ENCODE data around the gene GAS7. TPM values are rescaled to one million over a fixed set of nuclear protein-coding genes. Genes with fewer than 3 reads are reported as not detected.

The GAS7 gene
- total RNA-seq, 1 experiment from 2014 or later = 0.76 TPM

DNA sequence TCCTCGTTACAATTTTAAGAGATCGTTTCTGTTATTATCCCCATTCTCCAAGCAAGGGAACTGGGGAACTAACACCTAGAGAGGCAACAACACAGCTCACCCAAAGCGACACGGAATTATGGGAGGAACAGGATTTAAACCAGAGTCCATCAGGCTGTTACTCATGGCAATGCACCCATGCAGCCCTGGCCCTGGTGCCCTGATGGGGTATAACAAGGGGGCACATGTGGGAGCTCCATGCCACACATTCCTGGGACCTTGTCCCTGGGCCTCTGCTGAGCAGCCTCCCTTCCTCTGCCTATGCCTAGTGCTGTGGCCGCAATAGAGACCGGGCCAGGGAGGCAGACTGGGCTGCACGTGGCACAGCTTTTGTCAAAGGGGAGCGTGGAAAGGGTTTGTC is 280.1 kb downstream of the GAS7 start:
- DNase-seq (ENCODE audit: low read depth) = no peak

DNA sequence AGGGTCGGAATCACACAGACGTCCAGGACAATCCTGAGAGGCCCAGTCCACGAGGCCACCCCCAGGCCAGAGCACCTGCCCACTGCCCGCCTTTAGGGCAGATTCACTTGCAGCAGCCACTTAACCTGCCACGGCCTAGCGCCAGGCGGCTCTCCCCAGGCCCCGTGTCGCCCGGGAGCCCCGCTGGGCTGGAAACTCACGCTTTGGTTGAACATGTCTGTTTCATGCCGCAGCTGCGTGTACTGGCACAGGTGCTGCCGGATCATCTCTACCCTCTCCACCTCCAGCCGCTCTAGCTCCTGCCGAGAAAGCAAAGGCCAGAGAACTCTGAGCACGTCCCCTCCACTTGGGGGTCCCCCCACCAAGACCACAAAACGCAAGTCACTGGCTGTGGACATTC is 280.6 kb downstream of the GAS7 start:
- no peak for DNase-seq (ENCODE audit: low read depth)

DNA sequence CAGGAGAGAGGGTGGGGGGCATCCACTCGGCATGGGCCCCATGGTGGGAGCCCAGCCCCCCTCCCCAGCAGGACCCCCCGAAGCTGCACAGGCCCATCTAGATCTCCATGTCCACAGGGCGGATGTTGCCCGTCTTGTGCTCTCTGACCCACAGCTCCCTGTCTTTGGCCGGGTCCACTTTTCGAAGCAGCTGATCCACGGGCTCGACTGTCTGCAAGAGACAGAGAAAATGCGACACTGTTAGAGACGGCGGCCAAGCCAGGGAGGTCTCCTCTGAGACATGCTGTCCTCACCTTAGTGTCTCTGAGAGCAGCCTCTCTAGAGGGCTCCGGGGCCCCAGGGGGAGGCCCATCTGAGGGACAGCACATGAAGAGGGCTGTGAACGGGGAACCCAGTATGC is 281.3 kb downstream of the GAS7 start:
- no peak for DNase-seq (ENCODE audit: low read depth)

DNA sequence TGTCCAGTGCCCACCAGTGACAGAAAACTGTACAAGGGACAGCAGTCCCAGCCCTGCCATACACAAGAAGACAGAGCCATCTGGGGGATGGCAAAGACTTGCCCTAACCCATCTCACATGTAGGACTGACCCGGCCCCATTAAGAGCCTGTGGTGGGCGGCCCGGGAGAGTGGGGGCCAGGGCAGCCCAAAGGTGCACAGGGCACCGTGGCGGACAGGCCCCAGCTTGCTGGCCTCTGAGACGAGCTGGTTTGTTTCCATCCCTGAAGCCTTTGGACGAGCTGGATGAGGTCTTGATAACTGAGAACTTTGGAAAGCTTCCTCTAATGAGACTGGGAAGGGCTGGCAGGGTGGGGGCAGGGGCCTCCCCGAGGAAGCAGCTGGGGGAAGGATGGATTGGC is 282.3 kb downstream of the GAS7 start:
- no peak for DNase-seq (ENCODE audit: low read depth)

DNA sequence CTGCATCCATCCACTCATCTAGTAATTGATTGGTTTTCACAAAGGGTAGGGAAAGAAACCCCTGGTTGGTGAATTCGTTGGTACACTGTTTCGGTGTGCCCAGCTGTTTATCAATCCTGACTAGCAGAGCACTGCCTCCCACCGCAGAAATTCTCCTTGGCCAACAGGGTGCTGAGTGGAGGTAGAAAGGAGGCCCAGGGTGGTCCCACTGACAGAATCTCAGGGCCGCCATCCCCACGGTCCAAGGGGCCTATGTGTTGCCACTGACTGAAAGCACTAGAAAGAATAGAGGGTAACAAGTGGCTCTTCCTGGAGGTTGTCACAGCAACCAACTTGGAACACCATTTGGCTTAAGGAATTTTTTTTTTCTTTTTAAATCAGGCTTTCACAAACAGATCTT is 284.9 kb downstream of the GAS7 start:
- DNase-seq (ENCODE audit: low read depth) = no peak

DNA sequence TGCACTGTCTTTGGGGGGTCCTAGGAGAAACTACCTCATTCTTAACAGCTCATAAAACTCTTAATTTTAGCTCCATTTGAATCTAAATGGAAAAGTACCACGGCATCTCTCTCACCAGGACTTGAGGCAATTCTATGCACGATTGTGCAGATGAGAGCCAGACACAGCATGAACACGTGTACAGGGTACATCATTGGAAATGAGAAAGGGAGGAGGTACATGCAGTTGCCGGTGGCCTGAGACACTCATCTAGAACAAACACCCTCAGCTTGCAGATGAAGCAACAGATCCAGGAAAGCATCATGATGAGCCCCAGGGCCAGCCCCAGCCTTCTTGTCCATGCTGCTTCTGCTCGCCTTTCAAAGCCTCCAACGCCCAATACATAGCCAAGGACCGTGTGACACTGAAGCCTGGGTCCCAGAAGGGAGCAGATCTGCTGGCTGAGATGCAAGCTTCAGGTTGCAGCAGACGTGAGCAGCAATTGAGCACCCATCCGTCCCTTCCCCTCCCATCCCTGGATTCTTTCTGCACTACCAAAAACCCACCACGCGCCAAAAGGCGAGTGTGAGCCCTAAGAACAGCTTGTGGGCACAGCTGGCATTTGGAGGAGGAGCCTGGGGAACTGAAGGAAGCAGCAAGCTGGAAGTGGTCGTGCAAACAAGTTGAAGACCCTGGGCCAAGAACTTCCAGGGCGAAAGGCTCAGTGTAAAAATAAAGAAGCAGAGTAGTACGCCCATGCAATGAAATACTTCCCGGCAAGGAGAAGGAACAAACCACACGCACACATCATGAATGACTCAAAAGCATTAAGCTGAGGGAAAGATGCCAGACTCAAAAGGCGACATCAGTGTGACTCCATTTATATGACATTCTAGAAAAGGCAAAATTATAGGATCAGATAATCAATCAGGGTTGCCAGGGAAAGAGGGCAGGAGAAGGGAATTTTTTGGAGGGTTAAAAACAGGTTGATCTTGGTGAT is 286.0 kb downstream of the GAS7 start:
- DNase-seq (ENCODE audit: low read depth) = no peak

DNA sequence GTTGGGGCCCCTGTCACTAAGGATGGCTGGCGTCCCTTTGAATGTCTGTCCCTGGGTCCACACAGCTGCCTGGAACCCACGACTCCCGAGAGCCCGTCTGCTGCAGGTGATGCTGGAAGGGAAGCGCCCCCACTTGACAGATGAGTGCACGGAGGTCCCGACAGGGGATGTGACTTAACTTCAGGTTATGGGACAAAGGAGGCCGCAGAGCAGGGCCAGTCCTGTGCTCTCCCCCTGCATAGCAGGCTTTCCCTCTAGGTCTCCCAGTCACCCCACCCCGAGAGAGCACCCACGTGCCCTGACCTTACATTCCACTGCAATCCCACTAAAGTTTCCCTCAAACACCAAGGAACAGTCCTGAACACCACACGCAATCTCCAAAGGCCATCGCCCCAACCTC is 287.3 kb downstream of the GAS7 start:
- no peak for DNase-seq (ENCODE audit: low read depth)

DNA sequence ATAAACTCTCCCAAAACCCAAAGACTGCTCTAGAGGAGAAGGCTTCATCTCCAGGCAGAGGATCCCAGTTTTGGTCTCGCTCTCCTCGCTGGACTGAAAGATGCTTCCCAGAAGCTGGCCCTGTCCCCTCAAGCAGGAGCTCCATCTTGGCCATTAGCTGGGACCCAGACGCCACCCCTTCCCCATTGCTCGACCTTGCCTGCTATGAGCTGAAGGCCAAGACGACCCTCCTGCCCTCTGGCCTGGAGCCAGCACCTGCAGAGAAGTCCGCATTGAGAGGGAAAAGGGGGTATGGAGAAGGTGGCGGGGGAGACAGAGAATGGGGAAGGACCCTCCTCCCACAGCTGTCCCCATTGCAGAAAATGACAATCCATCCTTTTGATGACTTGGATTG is 289.8 kb downstream of the GAS7 start:
- no peak for DNase-seq (ENCODE audit: low read depth)

DNA sequence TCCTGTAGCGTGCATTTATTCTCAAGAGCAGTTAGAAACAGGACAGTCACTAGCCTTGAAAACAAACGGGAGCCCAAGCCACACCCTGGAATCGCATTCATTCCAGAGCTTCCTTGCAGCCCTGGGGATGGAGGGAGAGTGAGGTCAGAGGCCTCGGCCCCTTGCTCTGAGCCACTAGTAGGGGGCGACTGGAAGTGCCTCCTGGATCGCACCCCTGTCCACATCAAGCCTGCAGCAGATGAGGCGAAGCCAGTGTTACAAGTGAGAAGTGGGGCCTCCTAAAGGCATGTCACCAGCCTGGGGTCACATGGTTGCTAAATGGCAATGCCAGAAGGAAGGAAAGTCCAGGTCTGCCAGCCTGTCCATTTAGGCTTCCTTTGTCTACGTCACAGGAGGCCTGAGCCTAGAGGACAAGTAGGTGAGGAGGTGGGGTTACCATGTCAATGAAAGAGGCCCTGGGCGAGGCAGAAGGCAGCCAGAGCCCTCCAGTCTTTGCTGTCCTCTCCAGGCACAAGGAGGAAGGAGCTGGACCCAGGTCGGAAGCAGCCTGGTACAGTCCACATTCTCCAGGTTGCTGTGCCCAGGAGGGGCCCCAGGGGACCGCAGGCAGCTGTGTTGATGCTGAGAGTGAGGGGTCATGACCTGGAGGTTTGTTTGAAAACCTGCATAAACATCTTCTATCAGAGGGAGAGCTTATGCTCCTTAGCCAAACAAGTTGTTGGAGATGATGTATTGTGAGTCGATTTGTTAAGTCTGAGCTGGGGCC is 290.3 kb downstream of the GAS7 start:
- no peak for DNase-seq (ENCODE audit: low read depth)

DNA sequence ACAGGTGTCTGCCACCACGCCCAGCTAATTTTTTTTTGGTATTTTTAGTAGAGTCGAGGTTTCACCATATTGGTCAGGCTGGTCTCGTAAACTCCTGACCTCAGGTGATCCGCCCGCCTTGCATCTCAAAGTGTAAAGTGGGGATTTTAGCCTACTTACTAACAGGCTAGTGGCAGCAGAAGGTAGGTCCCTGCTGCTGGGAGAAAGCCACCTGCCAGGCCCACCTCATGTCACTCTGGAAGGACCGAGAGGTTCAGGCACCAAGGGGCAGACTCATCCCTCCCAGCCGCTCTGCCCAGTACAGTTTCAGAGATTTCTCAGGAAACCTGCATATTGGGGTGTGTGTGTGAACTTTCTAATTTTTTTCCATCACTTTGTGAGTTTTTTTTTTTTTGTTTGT is 291.3 kb downstream of the GAS7 start:
- DNase-seq (ENCODE audit: low read depth) = no peak

DNA sequence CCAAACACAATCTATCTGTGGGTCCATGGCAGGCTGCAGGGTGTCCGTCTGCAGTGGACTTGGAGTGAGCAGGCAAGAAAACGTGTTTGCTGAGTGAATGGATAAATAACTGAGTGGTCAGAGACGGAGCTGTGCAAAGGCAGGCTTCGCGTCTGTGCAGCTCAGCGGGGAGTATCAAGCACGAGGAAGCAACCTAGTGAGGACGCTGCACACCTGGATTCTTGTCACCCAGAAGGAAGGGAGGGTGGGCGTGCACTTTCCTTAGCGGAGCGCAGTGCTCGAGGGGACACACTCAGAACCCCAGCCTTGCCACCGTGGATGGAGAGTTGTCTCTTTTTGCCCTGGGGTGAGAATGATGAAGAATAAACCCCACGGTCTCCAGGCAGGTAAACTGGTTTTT is 291.8 kb downstream of the GAS7 start:
- no peak for DNase-seq (ENCODE audit: low read depth)

DNA sequence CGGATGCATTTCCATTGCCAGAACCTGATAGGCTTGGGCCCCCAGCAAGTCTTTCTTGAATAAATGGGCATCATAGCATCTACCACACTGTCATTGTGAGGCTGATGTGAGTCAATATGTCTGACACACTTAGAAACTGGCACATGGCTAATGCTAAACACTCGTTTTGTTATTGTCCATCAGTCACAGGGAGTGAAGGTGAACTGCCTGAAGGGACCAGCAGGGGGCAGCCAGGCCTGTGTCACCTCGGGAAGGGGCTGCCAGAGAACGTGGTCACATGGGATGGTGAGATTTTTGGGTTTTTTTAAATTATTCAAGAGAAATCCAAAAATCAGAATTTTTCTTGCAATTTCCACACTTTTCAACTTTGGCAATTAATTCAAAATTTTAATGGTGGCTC is 292.5 kb downstream of the GAS7 start:
- DNase-seq (ENCODE audit: low read depth) = peak; percentile 34

DNA sequence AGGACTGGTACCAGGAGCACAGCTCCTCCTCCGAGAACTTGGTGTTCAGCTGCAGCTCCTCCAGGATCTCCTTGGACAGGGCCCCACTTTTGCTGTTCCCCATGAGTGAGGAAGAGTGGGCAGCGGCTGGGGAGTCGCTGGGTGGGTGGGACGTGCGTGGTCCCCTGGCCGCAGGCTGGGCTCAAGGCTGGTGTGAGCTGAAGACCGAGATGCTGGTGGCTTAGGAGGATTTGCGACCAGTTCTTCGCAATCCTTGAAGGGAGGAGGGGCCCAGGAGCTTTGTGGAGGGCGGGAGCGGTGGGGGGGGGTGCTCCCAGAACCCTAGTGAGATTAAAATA is 293.4 kb downstream of the GAS7 start, which contains the start of gene RCVRN:
TSS of gene RCVRN (minus strand) at position 194 of the 338 bp plus-strand sequence. CDS start at position 103, 91 bp downstream.
- no peak for DNase-seq (ENCODE audit: low read depth)

DNA sequence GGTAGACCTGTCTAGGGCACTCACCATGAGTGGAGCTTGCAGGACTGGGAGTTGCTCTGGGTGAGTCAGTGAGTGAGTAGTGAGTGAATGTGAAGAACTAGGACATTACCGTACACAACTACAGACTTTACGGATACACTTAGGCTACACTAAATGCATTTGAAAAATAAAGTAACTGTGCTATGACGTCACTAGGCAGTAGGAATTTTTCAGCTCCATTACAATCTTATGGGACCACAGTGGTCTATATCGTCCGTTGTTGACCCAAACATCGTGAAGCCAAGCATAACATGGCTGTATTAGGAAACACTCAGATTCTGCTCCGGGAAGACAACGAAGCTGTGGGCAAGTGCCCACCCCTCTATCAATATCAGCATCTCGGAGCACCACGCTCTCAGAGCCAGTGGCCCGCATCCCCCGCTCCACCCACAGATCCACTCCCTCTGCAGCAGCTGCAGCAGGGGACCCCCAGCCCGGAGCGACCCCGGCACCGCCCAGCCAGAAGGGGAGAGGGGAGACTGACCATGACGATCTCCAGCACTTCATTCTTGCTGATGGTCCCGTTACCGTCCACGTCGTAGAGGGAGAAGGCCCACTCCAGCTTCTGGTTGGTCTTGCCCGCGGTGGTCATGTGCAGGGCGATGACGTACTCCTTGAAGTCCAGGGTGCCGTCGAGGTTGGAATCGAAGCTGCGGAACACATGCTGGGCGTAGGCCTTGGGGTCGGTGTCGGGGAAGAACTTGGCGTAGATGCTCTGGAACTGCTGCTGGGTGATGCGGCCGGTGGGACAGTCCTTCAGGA is 293.9 kb downstream of the GAS7 start:
- DNase-seq (ENCODE audit: low read depth) = no peak

DNA sequence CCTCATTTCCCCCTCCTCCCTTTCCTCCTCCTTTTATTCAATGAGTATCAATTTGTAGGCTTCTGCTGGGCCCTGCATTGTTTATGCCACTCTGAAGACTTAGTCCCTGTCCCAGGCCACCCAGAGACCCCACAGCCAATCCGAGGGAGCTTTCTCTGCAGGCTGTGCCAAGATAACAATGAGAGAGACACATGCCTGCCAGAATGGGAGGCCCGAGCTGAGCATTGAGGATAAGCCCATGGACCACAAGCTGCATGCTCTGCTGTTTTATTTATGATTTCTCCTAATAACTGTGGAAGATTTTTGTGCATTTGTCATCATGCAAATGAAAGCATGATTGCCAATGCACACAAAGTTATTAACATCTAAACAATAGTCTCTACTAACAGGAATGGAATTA is 296.3 kb downstream of the GAS7 start:
- no peak for DNase-seq (ENCODE audit: low read depth)

DNA sequence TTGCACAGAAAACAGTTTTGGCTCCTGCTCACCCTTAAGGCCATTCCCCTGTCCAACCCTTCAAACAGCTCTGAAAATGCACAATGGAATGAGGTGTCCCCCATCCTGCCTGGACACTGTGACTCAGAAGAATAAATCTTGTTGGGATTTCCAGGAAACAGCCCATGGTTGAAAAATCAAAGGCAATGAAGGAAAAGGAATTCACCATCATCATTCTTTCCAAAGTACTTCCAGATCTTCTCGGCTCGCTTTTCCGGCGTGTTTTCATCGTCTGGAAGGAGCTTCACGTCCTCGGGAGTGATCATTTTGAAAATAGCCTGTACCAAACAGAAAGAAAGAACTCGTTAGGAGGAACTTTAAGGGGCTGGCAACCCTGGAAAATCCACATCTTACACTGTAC is 297.6 kb downstream of the GAS7 start:
- peak; percentile 72 for DNase-seq (ENCODE audit: low read depth)

DNA sequence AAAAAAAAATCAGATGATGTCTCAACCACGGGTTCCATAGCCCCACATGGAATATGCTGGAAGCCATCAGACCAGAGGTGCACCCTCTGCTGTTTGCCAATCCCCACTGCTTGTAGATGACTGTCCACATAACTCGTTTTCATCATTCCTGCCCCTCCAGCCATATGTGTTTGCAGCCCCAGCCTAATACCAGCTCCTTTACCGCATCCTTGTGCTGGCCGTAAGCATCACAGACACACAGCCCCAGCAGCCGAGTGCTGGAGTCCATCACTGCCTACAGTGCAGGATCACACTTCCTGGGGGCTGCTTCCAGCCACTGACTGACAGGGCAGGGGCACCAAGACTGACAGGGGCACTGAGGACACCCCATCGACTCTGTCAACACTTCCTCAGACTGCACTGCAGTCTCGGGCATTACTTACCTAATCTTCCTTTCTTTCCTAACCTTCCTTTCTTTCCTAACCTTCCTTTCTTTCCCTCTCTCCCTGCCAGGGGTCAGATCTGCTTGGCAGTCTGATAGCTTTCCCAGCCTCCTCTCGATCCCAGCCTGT is 298.3 kb downstream of the GAS7 start:
- DNase-seq (ENCODE audit: low read depth) = no peak

DNA sequence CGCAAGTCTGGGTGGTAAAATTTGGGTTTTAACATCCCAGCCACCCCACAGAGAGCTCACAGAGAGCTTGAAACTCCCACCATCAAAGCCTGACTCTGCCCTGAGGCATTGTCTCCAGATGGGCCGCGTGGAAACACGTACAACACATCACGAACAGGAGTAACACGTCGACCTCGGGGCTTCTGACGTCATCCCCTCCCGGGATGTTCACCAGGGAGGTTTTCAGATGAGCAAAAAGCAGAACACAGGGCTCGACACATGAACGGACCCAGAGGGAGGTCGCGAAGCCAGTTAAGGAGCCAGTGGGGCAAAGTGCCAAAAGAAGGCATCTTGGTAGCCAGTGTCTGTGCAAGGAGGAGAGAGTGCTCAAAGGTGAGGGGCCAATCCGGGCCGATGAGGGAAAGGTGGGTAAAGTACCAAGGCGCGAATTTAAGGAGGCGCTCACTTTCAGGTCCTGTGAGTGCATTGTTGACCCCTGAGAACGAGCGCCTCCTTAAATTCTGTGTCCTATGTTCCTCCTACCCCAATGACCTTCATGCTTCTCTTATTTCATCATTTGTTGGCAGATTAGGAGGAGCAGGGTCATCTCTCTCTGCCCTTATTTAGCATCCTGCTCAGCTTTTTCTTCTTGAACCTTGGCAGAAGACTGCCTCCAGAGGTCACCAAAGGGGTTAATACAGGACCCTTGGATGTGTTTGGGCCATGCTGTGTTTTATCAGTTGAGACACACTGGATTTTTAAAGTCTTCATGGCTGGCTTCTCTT is 298.9 kb downstream of the GAS7 start:
- DNase-seq (ENCODE audit: low read depth) = no peak

DNA sequence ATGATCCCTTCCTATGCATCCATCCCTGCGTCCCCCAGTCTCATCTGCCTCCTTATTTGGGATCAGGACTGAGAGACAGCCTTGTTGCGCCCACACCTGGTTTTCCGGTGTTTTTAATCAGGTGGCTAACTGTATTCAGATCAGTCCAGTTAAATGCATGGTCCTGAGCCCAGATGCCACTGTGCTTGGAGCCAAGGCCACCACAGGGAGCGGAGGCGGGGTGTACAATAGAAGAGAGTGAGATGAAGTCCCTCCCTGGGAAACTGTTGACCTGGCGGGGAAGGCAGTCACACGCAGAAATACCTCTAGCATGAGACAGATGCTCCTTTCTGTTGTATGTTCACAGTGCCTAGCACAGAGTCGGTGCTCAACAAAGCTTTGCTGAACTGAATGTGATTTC is 299.6 kb downstream of the GAS7 start:
- DNase-seq (ENCODE audit: low read depth) = no peak

DNA sequence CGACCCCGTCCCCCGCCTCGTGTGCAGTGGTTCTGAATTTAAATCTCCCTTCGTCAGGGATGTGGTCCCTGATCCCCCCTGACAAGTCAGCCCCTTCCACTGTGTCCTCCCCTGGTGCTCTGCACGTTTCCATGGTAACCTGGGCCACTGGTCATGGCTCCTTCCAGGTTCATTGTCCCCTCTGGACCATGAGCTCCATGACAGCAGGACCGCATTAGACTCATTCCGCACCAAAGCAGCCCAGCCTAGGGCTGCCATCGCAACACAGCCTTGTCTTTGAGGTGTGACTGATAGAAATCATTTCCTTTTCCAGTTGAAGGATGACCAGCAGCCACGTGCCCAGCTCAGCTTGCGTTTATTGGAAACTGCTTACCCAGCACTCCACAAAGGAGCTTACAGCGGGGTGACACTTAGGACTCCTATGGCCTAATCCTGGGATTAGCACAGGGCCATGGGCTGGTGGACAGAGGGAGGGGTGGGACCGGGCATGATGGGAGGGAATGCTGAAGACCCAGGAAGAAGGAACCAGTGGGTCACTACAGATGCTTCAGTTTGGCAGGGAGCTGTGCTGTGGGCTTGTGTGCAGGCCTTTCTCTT is 300.9 kb downstream of the GAS7 start:
- DNase-seq (ENCODE audit: low read depth) = no peak
